Measurements from ENCODE around the gene GFI1B. TPM values are rescaled to one million over a fixed set of nuclear protein-coding genes. Genes with fewer than 3 reads are reported as not detected.

The GFI1B gene
- total RNA-seq, 2 experiments from 2014 or later = not detected

GRCh38 chr9:132984202-132985070, 5.9 kb downstream of the GFI1B start:
- no peak for TF ChIP-seq CTCF (IDR thresholded peaks at IDR 0.05)
- POLR2A ChIA-PET = no interaction called here
- H3K27me3 Mint-ChIP-seq = peaks cover 31% of the 10 kb centered on the region
- DNase-seq = no peak
- ATAC-seq = no peak
- no peaks in the 10 kb centered on the region for H3K36me3 Mint-ChIP-seq (ENCODE audit: low read depth)
- CTCF ChIA-PET = interaction anchor here (1.2 kb wide), 1 partner anchor 12 kb away, joined by 3 read pairs; no protein-coding TSS in a partner anchor
- intact Hi-C loops (cut with micrococcal nuclease) = no loop called here
- H3K27ac Mint-ChIP-seq = no peak overlapping the region
- no peaks in the 10 kb centered on the region for H3K9me3 Mint-ChIP-seq
- H3K4me1 Mint-ChIP-seq (ENCODE audit: low read depth) = no peaks in the 10 kb centered on the region
- no peak overlapping the region for H3K4me3 Mint-ChIP-seq

GRCh38 chr9:132985071-132985350, 6.5 kb downstream of the GFI1B start:
- ATAC-seq (no peak), DNase-seq (no peak)
- POLR2A ChIA-PET = interaction anchor here (0.7 kb wide), 1 partner anchor 45 kb away, joined by 3 read pairs; no protein-coding TSS in a partner anchor
- H3K4me3 Mint-ChIP-seq = no peak overlapping the region
- intact Hi-C loops (cut with micrococcal nuclease) = no loop called here
- no peak for TF ChIP-seq CTCF (IDR thresholded peaks at IDR 0.05)
- peaks cover 26% of the 10 kb centered on the region for H3K27me3 Mint-ChIP-seq
- no peaks in the 10 kb centered on the region for H3K4me1 Mint-ChIP-seq (ENCODE audit: low read depth)
- H3K27ac Mint-ChIP-seq = no peak overlapping the region
- CTCF ChIA-PET = interaction anchor here (1.2 kb wide), 1 partner anchor 13 kb away, joined by 3 read pairs; no protein-coding TSS in a partner anchor
- H3K36me3 Mint-ChIP-seq (ENCODE audit: low read depth) = no peaks in the 10 kb centered on the region
- H3K9me3 Mint-ChIP-seq = no peaks in the 10 kb centered on the region

- DNase-seq (no peak), ATAC-seq (no peak)
- Mint-ChIP-seq H3K9me3 (peaks cover 2% of the 10 kb centered on the region), H3K36me3 (ENCODE audit: low read depth) (no peaks in the 10 kb centered on the region), H3K27me3 (peaks cover 25% of the 10 kb centered on the region), H3K4me3 (no peak overlapping the region), H3K27ac (no peak overlapping the region), H3K4me1 (ENCODE audit: low read depth) (no peaks in the 10 kb centered on the region)
- intact Hi-C loops (cut with micrococcal nuclease) = no loop called here
- POLR2A ChIA-PET = interaction anchor here (0.7 kb wide), 1 partner anchor 45 kb away, joined by 3 read pairs; no protein-coding TSS in a partner anchor
- no peak for TF ChIP-seq CTCF (IDR thresholded peaks at IDR 0.05)
- CTCF ChIA-PET = interaction anchor here (0.8 kb wide), 1 partner anchor 36 kb away, joined by 3 read pairs; no protein-coding TSS in a partner anchor
These were observed 7.0 kb downstream of the GFI1B start for GRCh38 chr9:132985489-132985888.

GRCh38 chr9:132986114-132986513, 7.6 kb downstream of the GFI1B start:
- peaks cover 2% of the 10 kb centered on the region for H3K9me3 Mint-ChIP-seq
- TF ChIP-seq CTCF (IDR thresholded peaks at IDR 0.05) = no peak
- no peak overlapping the region for H3K27ac Mint-ChIP-seq
- no peak overlapping the region for H3K4me3 Mint-ChIP-seq
- CTCF ChIA-PET = interaction anchor here (0.8 kb wide), 1 partner anchor 36 kb away, joined by 3 read pairs; no protein-coding TSS in a partner anchor
- H3K36me3 Mint-ChIP-seq (ENCODE audit: low read depth) = no peaks in the 10 kb centered on the region
- no peak for DNase-seq
- H3K27me3 Mint-ChIP-seq = peaks cover 21% of the 10 kb centered on the region
- intact Hi-C loops (cut with micrococcal nuclease) = no loop called here
- no peaks in the 10 kb centered on the region for H3K4me1 Mint-ChIP-seq (ENCODE audit: low read depth)
- ATAC-seq = no peak
- POLR2A ChIA-PET = no interaction called here
